HG03108 (cell line): ENCODE results near the gene SPEM1.

Experiments
- ATAC-seq: cut with Tn5 transposase; IDR thresholded peaks from one replicate; pipeline ENCODE4 v1.9.1; 2021; ENCODE audit warnings: moderate library complexity; ENCODE audit not compliant: unreplicated experiment

The SPEM1 gene, protein sequence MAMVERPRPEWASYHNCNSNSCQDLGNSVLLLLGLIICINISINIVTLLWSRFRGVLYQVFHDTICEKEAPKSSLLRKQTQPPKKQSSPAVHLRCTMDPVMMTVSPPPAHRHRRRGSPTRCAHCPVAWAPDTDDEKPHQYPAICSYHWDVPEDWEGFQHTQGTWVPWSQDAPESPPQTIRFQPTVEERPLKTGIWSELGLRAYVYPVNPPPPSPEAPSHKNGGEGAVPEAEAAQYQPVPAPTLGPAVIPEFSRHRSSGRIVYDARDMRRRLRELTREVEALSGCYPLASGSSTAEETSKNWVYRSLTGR

DNA sequence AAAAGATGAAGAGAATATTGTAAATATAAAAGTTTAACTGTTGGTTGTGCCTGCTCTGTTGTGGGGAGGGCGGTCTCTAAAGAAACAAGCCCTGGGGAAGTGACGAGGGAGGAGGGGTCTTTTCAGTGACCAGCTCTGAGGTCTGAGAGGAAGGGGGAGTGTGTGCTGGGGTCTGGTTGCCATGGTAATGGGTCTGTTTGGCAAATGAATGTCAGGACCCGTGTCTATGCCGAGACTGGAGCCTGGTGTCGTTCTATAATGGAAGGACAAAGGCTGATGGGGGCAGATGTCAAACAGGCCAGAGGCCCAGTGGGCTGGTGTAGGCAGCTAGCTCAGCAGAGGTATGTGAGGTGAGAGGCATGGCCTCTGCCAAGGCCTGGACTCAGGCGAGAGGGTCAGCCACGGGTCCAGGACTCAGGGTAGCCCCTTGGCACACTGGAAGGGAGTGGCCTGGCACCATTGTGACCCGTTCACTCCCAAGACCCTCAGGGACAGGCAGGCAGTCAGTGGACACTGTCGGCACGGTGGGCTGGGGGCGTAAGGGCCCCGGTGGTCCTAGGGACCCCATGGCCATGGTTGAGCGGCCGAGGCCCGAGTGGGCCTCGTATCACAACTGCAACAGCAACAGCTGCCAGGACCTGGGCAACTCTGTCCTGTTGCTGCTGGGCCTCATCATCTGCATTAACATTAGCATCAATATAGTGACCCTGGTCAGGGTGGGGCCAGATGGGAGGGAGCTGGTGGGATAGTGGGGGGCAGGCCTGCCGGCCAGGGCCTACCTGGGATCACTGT, at the start of gene SPEM1:
SPEM1 (plus strand) TSS at position 506 of the 792 bp plus-strand sequence; CDS start at position 567, 61 bp downstream.
- no peak for ATAC-seq

- no peak for ATAC-seq
Observed at GRCh38 chr17:7370853-7371252, 49.3 kb upstream of the SPEM1 start.

DNA sequence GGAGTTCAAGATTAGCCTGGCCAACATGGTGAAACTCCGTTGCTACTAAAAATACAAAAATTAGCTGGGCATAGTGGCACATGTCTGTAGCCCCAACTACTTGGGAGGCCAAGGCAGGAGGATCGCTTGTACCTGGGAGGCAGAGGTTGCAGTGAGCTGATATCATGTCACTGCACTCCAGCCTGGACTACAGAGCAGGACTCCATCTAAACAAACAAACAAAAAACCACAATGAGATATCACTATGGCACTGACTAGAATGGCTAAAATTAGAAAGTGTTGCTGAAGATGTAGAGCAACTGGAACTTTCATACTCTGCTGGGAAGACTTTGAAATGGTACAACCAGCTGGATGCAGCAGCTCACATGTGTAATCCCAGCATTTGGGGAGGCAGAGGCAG, 45.8 kb upstream of the SPEM1 start:
- no peak for ATAC-seq

- ATAC-seq, result no peak
Observed at GRCh38 chr17:7379134-7379533, 41.0 kb upstream of the SPEM1 start.

DNA sequence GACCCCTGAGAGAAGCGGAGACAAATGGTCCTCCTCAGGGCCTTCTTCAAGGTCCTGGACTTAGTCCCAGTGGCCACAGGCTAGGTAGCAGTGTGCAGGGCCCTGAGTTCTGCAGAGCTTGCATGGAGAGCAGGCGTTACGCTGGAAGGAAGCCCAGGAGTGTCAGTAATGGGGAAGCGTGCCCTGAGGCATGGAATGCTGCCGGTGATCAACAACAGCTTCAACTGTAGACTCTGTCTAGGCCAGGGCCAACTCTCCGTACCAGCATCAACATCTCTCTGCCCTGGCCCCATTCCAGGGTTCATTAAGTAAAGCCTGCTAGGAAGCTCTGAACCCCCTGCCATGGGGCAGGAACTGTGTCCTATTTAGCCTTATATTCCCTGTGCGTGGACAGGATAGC, 39.8 kb upstream of the SPEM1 start:
- ATAC-seq, result no peak

DNA sequence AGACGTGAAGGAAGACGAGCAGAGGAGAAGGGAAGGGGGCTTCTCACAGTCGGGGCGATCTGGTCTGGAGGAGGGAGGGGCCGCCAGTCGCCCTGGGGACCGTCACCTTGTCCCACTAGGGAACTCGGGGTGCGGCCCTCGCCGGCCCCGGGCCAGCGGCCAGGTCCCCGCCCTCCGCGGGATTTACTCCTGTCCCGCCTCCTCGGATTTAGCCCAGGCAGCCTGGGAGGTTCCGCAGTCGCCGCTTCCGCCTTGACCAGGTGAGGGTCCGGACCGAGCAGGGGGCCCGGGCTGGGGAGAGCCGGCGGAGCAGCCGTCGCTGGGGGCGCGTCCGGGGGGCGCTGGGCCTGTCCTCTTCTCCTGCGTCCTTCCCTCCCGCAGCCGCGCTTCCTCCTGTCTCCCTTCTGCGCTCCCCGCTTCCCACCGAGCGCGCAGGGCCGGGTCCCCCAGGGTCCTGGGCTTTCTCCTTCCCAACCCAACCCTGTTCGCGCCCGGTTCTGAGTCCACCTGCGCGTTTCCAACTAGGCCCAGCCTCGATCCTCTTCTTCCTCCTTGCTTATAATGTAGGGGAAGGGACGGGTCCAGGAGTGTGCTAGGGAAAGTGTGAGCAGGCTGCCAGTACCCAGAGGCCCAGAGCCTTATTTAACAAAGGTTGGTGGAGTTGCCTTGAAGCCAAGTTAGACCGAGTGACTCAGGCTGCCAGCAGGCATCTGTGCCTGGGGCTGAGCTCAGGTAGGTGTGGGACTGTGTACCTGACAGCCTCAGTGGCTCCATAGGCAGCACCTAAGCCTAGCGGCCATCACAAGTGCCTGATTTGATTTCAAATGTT, 39.1 kb upstream of the SPEM1 start, which contains the start of gene TNK1:
TNK1 (plus strand) TSS at position 235 of the 829 bp plus-strand sequence. CDS start 1,838 bp downstream, outside the sequence.
- no peak for ATAC-seq

DNA sequence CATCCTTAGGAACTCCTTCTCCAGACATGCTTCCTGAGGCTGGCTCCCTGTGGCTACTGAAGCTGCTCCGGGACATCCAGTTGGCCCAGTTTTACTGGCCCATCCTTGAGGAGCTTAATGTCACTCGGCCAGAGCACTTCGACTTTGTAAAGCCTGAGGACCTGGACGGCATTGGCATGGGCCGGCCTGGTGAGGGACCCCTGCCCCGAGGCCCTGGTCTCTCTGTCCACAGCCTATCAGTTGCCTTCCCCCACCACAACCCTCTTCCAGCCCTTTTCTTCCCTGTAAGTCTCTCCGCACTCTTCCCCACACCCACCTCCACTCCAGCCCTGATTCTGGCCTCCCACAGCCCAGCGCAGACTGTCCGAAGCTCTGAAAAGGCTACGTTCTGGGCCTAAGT, 37.2 kb upstream of the SPEM1 start:
- no peak for ATAC-seq

GRCh38 chr17:7383371-7383741, 36.8 kb upstream of the SPEM1 start:
- no peak for ATAC-seq

GRCh38 chr17:7383742-7384488, 36.2 kb upstream of the SPEM1 start:
- peak; percentile 66 for ATAC-seq

DNA sequence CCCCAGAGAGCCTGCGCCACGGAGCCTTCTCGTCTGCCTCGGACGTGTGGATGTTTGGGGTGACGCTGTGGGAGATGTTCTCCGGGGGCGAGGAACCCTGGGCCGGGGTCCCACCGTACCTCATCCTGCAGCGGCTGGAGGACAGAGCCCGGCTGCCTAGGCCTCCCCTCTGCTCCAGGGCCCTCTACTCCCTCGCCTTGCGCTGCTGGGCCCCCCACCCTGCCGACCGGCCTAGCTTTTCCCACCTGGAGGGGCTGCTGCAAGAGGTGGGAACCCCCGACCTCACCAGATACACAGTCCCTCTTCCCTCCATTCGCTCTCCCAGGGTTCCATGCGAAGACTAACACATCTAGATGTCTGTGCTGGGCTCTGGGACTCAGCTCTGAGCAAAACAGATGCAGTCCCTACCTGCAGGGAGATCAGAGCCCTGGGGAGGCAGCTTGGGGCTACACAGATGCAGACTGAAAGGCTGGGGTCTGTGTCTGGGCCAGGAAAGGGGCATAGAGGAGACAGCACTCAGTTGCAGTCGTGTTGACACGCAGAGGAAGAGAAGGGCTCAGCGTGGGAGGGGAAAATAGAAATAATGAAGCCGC, 35.5 kb upstream of the SPEM1 start:
- no peak for ATAC-seq

DNA sequence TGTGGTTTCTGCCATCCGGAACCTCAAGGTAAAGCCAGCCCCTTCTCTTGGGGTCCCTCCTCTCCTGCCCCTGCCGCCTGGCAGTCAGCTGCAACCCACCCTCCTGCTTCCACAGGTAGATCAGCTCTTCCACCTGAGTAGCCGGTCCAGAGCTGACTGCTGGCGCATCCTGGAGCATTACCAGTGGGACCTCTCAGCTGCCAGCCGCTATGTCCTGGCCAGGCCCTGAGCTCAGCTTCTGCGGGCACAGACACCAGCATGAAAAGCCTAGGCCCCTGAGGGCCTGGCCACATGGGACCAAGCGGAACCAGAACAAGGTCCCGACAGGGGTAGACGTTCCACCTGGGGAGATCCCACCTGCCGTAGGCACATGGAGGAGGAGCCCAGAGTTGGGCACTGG, 31.3 kb upstream of the SPEM1 start:
- no peak for ATAC-seq

GRCh38 chr17:7389924-7390910, 29.9 kb upstream of the SPEM1 start:
- ATAC-seq, result no peak

DNA sequence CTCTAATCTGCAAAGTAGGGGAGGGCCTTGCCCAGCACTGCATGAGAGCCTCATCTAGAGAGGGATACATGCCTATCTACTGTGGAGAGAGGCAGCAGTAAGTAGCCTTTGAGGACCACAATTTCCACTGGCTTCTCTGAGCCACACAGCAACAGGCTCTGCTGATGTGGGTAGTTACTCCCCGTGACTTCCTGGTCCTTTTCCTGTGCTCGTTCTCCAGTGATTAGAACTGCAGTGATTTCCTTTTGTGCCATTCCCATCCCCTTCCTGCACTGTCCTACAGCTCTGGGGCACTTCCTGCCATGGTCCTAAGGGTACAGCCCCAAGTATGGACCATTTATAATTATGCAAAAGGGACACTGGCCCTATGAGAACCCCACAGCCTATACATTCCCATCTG, 28.8 kb upstream of the SPEM1 start:
- ATAC-seq, result no peak

DNA sequence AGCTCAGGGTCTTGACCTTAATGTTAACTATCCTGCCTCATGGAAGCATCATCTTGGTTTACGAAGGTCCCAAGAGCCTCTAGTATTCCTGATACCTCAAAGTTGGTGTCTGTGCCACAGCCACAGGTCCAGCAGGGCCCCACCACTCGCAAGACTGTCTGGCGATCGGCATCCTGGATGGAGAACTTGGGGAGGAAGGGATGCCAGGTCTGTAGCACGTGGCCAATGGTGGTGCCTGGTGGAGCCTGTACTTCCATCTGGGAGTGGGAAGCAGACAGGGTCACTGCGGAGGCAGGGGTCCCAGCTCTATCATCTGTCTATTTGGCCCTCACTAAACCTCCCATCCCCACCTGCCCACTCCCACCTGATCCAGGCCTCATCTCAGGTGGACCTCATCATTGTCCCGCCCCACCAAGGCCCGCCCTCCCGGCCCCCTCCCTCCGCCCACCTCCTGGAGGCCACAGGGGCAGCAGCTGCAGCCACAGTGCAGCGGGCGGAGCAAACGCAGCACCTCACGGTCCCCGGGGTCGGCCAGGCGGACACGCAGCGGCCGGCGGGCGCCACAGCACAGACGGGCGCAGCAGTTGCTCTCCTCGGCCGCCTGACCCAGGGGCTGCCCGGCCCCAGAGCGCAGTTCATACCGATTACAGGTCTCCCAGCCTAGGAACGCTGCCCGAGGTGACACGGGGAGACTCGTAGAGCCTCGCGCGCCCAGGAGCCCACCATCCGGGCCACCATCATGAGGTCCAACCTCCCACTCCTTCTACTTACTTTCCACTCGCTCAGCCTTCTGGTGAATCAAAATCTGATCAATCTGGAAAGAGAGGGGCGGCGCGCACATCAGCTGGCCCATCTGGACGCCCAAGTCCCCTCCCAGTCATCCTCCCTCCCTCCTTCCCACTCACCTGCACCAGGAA, 27.2 kb upstream of the SPEM1 start:
- no peak for ATAC-seq

DNA sequence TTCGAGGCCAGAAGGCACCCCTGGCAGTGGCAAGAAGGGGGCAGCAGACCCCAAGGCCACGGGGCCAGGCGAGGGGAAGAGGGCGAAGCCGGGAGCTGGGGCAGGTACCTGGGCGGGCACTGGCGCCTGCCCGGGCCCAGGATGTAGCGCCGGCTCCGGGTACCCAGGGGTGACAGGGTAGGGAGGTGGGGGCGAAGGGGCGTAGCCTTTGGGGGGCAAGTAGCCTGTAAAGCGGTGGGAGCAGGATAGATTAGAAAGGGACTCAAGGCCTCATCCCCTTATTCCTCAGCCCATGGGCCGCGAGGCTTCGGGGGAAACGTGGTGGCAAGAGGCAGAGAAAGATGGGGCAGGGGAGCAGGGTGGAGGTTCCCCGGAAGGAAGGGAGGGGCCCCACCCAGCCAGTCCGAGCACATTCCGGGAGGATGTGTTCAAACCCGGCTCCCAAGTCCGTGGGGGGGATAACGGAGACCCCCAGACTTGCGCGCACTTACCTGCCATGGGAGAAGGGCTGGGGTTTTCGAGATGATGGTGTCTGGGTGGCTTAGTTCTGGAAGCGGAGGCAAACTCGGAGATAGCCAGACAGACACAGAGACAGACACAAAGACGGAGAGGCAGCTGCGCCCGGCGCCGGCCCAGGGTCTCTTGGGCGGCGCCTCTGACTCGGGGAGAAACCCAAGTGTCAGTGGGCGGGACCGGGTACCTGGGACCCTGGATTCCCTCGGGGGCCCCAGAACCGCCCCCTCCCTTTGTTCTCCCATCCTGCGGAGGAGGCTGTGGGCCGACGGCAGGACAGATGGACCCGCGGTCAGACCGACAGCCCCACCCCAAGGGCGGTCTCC, 26.3 kb upstream of the SPEM1 start:
- peak; percentile 40 for ATAC-seq

DNA sequence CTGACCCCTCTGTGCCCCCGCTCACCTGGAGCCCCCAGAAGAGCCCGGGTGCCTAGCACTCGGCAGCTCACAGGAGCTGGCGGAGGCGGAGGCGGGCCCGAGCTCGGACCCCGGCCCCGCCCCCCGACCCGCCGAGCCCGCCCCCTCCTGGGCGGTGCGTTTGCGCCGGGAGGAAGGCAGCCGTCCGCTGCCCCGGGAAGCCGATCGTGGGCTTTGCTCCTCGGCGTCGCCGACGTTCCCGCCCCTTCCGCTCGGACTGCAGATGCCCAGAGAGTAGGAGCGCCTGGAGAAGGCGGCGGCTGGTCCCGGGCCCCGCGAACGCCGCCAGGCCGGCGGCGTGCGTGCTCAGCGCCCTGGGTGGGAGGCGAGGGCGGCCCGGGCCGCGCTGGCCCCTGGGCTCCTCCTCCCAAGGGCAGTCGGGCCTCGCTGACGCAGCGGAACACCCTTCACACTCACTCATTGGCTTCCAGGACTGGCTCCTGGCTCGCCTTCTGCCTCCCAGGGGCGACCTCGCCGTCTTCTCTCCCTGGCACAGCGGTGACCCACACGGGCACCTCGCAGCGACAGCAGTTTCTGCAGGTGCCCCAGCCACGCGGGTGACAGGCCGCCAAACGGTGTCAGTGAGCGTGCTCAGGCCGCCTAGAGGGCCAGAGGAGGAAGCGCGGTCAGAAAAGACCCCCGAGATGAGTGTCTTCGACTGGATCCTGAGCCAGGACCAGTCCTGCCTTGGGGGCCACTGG, 25.5 kb upstream of the SPEM1 start, which contains the start of gene PLSCR3:
PLSCR3 (minus strand) TSS at position 74 of the 740 bp plus-strand sequence. CDS start 415 bp downstream, outside the sequence.
- ATAC-seq, result peak; percentile 68
